Pons (tissue), 1 donor: Measurements from ENCODE around the gene CLIP4.
A peak's percentile ranks its signal among the peaks of the same experiment; 100 is the strongest.
"Not testable (repeated sequence)": the region's sequence is repeated elsewhere in the genome, so short reads cannot be mapped to it uniquely, and the experiment has no call there.

Experiments
- DNase-seq: peaks from one replicate; pipeline ENCODE4 v3.0.0-alpha.2; 2016; ENCODE audit warnings: low spot score

CLIP4 gene

DNA sequence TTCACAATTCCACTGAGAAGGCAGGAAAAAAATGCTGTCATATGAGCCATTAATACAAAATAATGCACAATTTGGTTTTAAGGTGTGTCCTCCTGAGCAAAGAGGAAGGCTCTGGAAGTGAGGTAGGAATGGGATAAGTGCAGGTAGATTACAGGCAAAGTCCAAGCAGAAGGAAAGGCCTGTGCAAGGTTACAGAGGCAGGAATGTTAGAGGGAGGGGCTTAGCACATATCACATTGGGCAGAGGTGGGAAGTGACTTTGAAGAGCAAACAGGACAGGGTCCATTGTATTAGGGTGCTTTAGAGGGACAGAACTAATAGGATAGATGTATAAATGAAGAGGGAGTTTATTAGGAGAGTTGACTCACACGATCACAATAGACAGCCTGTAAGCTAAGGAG is 14.7 kb upstream of the CLIP4 start:
- no peak for DNase-seq

DNA sequence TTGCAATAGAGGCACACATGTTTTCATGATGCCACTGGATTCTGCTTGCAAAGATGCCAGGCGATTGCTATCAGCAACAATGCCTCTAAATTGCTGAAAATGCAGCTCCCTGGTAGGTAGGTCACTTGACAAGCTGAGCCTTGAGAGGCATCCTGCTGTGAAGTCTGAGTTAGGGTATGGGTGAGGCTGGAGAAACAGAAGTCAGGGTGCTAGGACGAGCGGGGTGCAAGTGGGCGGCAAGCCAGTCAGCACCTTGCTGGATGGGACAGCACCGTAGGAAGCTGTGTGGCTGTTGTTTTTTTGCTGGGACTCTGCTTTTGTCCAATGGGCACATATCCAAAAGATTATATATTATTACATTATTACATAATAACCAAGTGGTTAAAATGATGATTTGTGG is 10.5 kb upstream of the CLIP4 start:
- DNase-seq, result no peak

DNA sequence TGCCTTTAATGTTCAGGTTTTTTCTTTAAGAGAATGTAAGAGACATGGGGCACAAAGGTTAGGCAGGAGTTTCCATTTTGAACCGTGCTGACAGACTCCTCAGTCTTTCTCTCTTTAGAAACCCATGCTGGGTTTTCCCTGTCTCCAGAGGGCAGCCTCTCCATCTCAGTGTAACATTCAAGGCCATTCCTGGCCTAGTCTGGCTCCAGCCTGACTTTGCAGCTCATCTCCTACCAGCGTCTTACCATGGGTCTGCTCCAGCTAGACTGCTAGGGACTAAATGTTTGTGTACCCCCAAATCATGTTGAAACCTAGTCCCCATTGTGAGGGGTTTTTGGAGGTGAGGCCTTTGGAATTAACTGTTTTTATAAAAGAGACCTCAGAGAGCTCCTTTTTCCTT is 9.8 kb upstream of the CLIP4 start:
- no peak for DNase-seq

DNA sequence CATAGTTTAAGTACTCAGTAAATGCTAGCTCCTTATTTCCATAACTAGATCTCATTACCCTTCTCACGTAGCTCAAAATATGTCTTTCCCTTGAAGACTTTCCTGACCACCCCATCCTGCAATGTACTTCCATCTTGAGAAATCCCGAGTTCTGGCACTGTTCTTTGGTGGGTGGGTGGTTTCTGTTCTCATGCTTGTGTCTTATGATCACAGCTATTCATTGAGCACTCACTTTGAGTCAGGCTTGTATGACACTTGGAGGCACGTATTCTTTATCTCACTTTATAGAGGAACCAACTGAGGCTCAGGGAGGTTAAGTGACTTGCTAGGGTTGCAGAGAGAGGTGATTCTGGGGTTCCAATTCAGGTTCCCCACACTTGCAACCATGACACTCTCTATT is 9.0 kb upstream of the CLIP4 start:
- DNase-seq, result no peak

DNA sequence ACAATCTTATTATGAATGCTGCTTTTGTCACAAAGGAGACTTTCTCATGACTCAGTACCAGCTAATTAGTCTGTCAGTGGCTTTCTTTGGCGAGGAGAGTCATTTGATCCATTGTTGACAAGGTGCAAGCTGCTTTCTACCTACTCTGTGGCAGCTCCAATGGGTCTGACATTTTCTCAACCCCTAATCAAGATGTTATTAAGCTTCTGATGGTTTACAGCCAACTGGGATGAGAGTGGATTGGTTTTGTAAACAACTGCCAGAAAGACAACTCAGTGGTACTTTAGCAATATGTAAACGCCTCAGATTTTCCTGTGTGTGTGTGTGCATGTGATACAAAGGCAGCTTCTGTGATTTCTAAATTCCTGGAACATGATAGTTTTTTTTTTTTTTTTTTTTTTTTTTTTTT is 8.2 kb upstream of the CLIP4 start:
- peak; percentile 59 for DNase-seq

DNA sequence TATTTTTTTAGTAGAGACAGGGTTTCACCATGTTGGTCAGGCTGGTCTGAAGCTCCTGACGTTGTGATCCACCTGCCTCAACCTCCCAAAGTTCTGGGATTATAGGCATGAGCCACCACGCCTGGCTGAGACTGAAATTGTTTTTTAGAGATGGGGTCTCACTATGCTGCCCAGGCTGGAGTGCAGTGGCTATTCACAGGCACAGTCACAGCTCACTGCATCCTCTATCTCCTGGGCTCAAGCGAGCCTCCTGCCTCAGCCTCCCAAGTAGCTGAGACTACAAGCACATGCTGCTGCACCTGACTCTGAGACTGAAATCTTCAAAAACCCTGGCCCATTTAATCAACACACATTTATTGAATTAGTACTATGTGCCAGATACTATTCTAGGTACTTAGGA is 7.7 kb upstream of the CLIP4 start:
- DNase-seq, result not testable (repeated sequence)

DNA sequence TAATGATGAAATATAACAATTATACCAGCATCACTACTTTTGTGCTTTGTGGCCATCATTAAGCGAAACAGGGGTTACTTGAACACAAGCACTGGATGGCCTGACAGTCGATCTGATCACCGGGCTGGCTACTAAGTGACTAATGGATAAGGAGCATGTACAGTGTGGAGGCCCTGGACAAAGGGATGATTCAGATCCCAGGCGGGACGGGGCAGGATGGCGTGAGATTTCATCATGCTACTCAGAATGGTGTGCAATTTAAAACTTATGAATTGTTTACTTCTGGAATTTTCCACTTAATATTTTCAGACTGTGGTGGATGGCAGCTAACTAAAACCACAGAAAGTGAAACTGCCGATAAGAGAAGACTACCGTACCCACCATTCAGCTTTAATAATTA is 7.0 kb upstream of the CLIP4 start:
- peak; percentile 90 for DNase-seq

DNA sequence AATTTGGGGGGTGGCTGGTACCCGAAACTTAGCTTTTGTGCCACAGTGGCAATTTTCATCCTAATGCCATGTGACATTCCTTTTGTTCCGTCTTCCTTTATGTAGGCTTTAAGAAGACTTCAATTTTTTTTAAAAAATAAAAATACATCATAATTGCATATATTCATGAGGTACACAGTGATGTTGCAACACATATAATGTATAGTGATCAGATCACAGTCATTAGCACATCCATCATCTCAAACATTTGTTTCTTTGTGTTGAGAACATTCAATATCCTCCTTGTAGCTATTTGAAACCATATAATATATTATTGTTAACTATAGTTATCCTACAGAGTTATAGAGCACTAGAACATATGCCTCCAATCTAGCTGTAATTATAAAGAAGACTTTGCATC is 6.0 kb upstream of the CLIP4 start:
- DNase-seq, result no peak

DNA sequence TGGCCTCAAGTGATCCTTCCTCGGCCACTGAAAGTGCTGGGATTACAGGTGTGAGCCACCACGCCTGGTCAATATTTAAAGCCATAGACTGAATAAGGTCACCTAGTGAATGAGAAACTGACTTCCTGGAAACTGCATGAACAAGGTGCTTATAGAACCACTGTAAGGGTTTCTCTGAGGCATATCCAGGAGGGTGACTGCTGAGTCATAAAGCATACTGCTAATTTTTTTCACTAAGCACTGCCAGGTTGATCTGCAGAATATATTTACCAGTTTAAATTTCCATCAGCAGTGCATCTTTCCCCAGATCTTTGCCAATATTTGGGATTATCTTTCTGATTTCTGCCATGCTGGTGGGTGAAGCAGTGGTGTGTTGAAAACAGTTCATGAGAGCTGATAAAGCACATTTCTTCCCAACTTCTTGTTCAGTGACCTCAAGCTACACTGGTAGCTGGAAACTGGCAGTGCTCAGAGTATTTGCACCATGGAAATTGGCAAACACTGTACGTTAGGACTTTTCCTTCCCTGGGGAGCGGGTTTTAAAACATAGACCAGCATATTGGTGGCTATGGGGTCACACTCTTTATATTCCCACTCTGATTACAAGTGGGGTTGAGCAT is 4.2 kb upstream of the CLIP4 start:
- DNase-seq, result no peak

DNA sequence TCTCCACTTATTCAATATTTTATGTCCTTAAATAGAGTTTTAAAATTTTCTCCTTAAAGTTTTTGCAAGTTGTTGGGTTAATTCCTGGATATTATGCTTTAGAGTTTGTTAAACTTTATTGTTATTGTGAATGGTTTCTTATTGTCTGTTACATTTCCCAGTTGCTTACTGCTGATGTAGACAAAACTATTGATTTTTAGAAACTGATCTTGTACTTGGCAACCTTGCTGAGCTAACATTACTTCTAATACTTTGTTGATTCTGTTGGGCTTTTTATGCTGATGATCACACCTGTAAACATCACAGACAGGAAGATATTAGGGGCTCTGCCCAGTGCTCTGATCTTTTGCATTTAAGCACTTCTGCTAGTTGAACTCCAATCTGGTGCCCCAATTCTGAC is 2.8 kb upstream of the CLIP4 start:
- DNase-seq, result no peak

DNA sequence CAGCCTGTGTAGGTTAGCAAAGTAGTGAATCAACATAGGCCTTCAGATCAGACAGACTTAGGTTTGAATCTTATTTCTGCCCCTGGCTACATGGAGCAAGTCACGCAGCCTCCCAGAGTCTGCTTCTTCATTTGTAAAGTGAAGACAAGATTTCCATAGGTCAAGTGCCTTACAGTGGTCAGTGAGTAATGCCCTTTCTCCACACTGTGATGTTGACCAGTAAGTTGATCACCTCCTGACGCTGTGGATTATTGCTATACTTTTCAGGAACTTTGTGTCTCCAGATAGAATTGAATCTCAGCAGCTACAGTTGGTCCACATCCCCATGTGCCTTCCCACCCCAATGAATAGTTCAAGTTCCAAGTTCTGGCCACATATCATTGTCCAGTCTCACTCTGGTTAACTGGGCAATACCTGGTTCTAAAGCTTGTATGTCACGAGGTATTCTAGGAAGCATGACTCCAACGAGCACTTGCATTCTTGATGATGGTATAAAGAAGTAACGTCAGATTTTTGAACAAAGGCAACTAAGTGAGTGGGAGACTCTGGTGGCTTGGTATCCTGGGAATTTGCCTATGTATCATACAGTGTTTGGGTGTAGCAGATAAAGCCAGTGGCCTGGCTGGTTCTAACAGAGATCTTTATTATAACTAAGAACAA is 2.1 kb upstream of the CLIP4 start:
- DNase-seq, result no peak

DNA sequence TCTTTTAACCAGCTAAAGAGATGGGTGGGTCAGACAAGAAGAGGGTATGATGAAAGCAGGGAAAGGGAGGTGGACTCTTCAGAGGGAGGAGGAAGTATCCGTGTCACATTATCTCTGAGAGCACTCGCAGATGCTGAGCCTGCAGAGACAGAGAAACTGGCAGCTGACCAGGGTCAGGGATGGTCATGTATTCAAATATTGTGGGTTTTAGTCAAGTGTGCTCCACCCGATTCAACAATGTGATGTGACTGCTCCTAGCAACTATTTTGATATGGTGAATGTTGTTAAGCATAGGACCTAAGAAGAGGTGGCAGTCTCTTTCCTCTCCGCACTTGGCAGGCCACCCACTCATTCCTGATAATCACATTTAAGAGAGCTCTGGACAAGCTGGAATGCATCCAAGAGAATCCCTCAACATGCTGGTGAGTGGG is 1.3 kb upstream of the CLIP4 start:
- DNase-seq, result peak; percentile 67

DNA sequence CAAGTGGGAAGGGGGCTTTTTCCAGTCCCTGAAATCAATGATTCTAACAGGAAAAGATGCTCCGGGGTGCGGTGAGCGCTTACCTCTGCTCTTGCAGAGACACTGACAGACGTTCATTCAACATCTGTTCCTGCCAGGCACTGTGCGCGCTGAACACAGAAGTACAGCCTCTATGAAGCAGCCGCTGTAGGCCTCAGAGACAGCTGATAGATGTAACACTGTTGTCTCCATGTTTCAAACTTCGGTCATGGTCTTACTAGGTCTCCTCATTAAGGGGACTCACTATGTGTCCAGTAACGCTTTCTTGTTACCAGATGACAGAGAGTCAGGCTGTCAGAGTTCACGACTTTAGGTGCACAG is 649 bp upstream of the CLIP4 start:
- peak; percentile 64 for DNase-seq

DNA sequence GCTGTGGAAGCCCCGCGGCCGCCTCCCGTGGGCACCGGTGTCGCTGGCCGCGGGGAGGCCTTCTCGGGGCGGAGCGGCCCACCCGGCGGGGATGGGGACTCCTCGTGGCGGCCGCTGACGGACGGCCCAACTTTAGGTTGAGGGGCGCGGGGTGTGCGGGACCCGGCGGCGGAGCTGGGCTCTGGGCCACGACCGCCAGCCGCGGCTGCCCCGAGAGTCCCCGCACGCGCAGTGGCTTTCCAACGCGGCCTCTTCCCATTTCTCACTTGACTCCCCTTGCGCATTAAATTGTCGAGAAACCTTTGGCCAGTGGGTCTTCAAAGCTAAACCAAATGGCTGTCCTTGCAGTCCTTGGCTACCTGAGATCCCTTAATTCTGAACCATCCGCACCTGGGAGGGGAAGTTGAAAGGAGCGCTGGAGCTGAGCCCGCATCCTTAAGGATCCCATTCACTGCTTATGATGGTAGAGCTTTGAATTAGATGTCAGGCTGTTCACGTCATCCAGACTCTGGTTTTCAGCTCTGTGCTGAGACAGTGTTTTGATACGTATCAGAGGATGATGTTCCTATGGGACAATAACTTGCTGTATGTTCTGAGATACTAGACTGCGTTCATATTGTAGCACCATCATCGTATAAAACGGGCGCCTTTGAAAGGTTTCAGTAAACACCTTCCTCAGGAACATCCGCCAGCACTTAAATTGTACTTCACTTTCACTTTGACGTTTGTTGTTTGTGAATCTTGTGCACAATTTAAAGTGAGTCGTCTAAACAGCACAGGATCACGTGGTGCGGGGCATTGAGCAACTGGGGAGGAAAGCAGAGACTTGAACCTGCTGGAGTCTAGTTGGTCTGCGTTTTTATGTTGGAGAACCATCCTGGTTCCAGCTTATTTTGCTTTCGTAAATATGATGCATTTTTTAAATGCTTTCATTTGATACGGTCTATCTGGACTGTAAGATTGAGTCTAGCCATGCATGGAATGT is 874 bp downstream of the CLIP4 start:
- peak; percentile 92 for DNase-seq

DNA sequence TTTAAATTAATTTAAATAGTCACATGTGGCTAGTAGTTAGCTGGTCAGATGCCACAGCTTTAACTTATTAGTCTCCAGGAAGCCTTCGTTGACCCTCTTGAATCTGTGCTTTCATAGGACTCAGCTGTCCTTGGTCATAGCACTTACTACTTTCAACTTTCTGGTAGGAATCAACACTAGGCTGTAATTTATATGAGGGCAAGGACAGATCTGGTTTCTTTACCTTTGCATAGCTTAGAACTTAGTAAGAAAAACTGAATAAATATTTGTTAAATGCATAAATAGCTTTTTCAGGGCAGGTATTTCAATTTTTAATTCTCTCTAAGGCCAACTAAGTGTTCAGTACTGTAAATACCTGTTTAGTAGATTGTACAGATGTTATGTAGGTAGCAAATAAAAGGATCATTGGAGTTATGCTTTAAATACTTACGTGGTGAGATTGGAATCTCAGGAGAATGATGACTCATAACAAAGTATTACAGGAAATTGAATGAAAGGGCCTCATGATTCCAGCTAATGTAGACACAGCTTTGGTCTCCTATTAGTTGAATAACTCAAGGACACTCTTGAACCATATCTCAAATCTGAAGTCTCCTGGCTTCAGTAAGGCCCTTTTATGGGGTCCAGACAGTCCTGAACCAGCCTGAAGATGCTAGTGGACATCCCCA is 2.6 kb downstream of the CLIP4 start:
- DNase-seq, result no peak

DNA sequence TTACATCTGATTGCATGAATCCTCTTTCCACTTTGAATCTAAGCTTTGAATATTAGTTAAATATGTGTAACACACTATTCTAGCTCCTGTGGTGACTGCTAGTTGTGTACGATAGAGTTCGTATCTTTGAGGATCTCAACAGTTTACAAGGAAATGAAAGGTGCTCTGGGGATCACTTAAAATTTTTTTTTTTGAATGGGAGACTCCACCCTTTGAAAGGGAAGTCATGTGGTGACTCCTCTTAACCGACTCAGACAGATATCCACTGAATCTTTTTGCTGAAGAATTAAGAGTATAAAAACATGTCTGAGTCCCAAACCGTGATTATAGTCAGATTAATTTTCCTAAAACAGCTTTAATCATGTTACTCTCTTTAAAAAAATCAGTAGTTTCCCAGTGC is 4.0 kb downstream of the CLIP4 start:
- DNase-seq, result no peak

DNA sequence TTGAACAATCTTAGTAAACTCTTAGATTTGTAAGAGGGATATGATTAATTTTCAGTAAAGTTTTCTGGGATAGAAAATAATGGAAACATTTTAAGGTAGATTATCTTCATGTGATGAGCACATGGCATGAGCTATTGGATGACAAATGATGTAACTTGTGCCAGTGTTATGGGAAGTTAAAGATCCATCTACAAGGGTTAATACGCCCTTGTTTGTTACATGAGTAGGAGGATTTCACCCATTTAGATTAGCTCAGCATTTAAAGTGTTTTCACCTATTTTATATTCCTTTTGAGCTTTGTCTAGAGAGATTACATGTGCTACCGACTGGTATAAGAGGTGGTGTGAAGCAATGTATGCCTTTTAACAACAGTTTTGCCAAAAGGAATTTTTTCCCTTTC is 5.6 kb downstream of the CLIP4 start:
- DNase-seq, result no peak

DNA sequence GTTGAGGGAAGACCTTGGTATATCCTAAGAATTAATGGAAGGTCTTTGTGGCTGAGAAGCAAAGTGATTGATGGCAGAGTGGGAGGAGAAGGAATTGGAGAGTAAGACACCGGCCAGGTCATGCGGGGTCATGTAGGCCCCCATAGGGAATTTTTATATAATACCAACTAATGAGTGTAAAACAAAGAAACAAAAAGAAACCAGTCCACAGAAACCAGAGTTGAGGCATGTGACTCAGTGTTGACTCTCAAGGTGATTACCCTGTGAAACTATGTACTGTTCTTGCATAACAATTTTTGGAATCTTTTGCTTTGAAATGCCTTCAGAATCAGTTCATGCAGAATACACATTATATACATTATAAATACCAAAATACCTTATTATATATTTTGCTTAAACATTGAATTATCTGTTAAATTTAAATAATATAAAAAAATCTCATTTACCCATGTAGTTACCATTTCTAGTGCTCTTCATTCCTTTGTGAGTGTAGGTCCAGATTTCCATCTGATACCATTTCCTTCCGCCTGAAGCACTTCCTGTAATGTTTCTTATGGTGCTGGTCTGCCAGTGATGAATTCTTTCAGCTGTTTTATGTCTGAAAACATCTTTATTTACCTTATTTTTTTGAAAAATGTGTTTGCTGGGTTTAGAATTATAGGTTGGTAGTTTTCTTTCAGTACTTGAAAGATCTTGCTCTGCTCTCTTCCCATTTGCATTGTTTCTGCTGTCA is 8.6 kb downstream of the CLIP4 start:
- no peak for DNase-seq

DNA sequence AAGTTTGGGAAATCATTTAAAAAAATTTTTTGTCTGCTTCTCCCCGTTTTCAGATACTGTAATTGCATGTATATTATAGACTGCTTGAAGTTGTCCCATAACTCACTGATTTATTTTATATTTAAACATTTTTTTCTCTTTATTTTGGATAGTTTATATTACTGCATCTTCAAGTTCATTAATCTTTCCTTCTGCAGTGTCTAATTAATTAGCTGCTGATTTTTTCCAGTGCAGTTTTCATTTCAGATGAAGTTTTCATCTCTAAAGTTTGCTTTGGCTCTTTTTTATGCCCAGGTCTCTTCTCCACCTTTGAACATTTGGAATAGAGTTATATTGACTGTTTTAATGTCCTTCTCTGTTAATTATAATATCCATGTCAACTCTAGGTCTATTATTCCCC is 9.3 kb downstream of the CLIP4 start:
- no peak for DNase-seq

DNA sequence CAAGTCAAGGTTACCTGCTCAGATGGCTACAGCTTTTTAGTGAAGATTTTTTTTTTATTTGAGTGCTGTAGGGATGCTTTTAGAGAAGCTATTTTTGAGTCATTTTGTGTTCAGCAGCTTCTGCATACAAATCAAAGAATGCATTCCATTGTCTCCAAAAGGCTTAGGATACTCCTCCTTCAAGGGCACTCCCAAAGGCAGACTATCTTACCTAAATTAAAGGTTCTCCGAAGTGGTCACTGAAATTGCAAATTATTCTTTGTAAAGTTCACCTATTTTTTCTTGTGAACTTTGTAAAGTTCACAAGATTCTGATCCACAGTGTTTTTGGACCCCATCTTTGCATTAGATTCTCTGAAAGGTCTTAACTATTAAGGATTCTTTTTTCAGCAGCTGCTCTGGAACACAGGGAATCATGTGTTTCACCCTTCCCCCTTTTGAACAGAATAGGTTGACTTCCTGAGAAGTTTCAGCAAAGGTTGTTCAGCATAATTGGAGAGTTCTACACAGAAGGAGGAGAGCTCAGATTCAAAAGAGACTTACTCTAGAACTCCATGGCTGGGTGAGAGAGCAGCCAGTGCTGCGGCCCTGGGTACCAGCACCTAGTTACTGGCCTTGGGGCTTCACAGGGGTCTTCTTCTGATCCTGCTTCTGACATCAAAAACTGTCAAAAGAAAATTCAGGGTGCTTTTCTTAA is 14.5 kb downstream of the CLIP4 start:
- DNase-seq, result peak; percentile 75

DNA sequence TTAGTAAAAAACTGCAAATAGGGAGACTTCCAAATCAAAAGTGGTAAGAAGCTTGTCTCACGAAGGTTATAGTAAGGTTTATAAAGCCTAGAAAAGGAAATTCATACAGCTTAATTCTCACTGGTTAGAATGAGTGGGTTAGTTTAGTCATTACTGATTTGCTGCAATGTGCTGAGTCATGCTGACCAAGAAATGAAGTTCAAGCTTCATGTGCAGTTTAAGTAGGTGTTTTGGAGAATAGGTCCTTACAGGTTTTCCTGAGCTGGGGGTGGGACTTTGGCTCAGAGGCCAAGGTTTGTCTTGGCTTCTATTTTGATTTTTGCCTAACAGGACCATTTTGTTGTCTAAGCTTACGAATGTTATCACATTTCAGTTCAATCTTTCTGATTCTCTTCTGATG is 15.1 kb downstream of the CLIP4 start:
- peak; percentile 82 for DNase-seq
